ENCODE results near the gene MFSD11.
"Not testable (repeated sequence)": the region's sequence is repeated elsewhere in the genome, so short reads cannot be mapped to it uniquely, and the experiment has no call there.

DNA sequence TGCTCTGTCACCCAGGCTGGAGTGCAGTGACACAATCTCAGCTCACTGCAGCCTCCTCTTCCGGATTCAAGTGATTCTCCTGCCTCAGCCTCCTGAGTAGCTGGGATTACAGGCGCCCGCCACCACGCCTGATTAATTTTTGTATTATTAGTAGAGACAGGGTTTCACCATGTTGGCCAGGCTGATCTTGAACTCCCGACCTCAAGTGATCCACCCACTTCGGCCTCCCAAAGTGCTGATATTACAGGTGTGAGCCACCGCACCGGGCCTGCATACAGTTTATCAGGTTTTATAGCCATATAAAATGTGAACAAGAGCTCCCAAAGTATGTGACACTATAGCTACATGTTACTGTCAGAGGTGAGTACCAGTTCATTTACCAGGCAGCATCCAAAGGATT is 14.9 kb upstream of the MFSD11 start:
- TF ChIP-seq, protein P1, sequence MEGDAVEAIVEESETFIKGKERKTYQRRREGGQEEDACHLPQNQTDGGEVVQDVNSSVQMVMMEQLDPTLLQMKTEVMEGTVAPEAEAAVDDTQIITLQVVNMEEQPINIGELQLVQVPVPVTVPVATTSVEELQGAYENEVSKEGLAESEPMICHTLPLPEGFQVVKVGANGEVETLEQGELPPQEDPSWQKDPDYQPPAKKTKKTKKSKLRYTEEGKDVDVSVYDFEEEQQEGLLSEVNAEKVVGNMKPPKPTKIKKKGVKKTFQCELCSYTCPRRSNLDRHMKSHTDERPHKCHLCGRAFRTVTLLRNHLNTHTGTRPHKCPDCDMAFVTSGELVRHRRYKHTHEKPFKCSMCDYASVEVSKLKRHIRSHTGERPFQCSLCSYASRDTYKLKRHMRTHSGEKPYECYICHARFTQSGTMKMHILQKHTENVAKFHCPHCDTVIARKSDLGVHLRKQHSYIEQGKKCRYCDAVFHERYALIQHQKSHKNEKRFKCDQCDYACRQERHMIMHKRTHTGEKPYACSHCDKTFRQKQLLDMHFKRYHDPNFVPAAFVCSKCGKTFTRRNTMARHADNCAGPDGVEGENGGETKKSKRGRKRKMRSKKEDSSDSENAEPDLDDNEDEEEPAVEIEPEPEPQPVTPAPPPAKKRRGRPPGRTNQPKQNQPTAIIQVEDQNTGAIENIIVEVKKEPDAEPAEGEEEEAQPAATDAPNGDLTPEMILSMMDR (IDR thresholded peaks at IDR 0.05; ENCODE audit: extremely low read depth in 1 of 2, insufficient read depth in 1 of 2, low read depth in 1 of 2, low read length in 2 of 2) = not testable (repeated sequence)
- not testable (repeated sequence) for TF ChIP-seq POLR2A (IDR thresholded peaks at IDR 0.05; ENCODE audit: low read depth, low read length); POLR2AphosphoS5 (IDR thresholded peaks at IDR 0.05; ENCODE audit: insufficient read depth, low read depth, low read length); JUN (IDR thresholded peaks at IDR 0.05; ENCODE audit: borderline replicate concordance, insufficient read depth, insufficient read length, low read depth); EZH2 (IDR thresholded peaks at IDR 0.05; ENCODE audit: borderline replicate concordance, low read depth, low read length, severe bottlenecking); FOS (IDR thresholded peaks at IDR 0.05; ENCODE audit: borderline replicate concordance, insufficient read depth, low read length); MYC (IDR thresholded peaks at IDR 0.05; ENCODE audit: low read depth, low read length)
- TF ChIP-seq, protein P2, sequence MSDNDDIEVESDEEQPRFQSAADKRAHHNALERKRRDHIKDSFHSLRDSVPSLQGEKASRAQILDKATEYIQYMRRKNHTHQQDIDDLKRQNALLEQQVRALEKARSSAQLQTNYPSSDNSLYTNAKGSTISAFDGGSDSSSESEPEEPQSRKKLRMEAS (IDR thresholded peaks at IDR 0.05; ENCODE audit: insufficient read depth, insufficient read length) = not testable (repeated sequence)
